K562 treated with DMSO at 1 percent for 48 hours (cell line): ENCODE measurements around the gene MAGEB16. TPM values are rescaled to one million over a fixed set of nuclear protein-coding genes. Genes with fewer than 3 reads are reported as not detected.

Source experiments
- total RNA-seq: library from RNA; unstranded; fragments of 300-600 nt; gene quantifications from 2 replicates; pipeline ENCODE4 v1.2.3, GENCODE V29; 2022; ENCODE audit warnings: low replicate concordance; ENCODE audit errors: extremely low read depth

The MAGEB16 gene
- total RNA-seq = not detected in 2 replicates

GRCh38 chrX:35798042-35798441 is at the start of gene MAGEB16:
MAGEB16 (plus strand) TSS chrX:35798342; CDS start chrX:35802197, 3,855 bp downstream.

Other genes with a start within 250 kb of the MAGEB16 start
- gene CFAP47, start 121.4 kb downstream of the MAGEB16 start, total RNA-seq = not detected in 2 replicates